CD4-positive, alpha-beta T cell treated with Interleukin-17A for 1 hour (primary cell): ENCODE data around the gene DPF1.

Experiments used
- DNase-seq: peaks from one replicate; pipeline ENCODE4 v3.0.0-alpha.2; 2020

The DPF1 gene

GRCh38 chr19:38196245-38196837, 27.7 kb downstream of the DPF1 start:
- no peak for DNase-seq

DNA sequence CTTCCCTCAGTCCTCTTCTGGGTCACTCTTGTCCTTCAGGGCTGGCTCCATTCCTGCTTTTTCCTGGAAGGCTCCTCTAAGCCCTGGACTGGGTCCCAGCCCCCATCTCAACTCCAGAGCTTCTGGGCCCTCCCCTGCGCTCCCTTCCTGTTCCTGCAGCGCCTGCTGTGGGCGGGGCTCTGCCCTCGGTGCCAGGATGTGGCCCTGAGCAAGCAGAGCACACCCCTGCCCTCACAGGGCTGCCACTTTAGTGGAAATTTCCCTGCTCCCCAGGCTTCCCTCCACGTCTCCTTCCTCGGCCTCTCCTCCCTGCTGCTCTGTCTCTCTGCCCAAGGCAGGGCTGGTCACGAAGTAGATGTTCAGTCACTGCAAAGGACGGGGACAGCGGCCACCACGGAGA, 28.8 kb downstream of the DPF1 start:
- no peak for DNase-seq

DNA sequence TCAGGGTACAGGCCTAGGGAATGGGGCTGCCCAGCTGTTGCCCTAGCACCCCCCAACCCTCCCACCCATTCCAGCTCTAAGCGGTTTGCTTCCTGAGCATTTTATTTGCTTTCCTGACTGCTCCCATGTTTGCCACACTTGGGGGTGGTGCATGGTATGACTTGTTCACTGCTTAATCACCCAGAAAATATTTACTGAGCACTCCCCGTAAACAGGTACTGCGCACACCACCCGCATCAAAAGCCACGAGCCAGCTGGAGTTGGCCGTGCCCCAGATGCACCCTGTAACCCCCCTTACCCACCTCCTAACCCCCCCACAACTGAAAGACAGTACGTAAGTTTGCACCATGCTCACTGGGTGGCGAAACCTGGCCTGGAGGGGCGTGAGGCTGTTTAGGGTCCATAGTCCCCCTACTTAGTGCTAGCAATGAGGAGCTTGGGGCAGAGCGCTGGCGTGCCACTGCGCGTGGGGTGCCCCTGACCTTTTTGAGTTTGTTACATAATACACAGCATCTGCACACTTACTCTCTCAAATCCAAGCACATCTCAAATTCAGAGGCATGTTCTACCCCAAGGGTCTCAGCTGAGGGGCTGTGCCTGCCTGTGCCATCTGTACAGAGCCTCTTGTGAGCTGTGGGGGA, 29.8 kb downstream of the DPF1 start:
- DNase-seq: no peak

GRCh38 chr19:38193445-38193844, 30.6 kb downstream of the DPF1 start:
- no peak for DNase-seq

GRCh38 chr19:38191747-38192146, 32.3 kb downstream of the DPF1 start:
- no peak for DNase-seq

- DNase-seq: no peak
These were observed 33.2 kb downstream of the DPF1 start for GRCh38 chr19:38190793-38191192.

GRCh38 chr19:38190061-38190460, 34.0 kb downstream of the DPF1 start:
- no peak for DNase-seq

DNA sequence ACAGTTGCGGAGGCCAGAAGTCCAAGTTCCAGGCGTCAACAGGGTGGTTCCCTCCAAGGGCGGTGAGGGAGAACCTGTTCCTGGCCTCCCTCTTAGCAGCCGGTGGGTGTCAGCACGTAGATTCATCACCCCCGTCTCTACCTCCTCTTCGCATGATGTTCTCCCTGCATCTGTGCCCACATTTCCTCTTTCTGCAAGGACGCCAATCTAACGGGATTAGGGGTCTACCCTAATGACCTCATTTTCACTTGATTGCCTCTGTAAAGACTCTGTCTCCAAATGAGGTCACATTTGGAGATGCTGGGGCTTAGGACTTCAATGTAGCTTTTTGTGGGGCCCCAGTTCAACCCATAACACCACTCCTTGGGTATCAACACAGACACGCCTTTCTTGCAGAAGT, 38.5 kb downstream of the DPF1 start:
- DNase-seq: no peak

DNA sequence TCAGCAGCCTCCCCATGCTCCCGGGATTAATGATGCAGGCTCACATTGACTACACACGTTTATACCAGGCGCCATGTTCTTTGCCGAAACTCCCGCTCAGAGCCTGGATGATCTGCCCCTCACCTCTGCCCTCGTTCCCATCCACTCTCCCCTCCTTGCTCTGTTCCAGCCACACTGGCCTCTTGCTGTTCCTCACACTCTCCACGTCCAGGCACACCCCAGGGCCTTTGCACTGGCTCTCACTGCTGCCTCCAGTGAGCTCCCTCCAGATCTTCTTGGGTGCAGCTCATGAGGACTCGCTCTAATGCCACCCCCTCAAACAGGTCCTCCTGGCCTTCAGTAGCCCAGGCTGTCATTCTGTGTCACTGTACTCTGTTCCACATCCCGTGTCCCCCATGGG, 39.2 kb downstream of the DPF1 start:
- DNase-seq: no peak

- DNase-seq: no peak
These were observed 40.6 kb downstream of the DPF1 start for GRCh38 chr19:38183251-38183897.

- no peak for DNase-seq
These were observed 41.3 kb downstream of the DPF1 start for GRCh38 chr19:38182536-38183210.

DNA sequence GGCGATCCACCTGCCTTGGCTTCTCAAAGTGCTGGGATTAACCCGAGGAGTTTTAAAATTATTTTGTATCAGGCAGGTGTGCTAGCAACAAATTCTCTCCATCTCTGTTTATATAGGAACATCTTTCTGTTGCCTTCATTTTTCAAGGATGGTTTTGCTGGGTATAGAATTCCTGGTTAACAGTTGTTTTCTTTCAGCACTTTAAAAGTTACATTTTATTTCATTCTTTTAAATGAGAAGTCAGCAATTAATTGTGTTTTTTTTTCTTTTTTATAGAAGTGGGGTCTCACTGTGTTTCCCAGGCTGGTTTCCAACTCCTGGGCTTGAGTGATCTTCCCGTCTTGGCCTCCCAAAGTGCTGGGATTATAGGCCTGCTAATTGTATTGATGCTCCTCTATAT, 44.0 kb downstream of the DPF1 start:
- no peak for DNase-seq

DNA sequence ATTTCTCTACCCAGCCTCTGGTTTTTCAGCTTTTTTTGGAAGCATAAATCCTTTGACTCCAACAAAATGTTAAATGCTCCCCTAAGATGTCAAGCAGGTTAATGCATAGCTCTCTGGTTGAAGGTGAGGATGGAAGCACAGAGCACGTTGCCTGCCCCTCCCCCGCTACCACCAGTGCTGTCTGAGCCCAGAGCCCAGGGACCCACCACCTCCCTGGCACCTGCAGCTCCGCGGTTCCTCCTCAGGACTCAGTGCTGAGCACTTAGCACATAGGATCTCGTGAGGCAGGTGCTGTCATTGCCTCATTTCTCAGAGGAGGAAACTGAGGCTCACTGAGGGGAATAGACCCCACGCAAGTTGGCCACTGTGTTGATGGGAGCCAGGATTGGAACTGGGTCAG, 48.6 kb downstream of the DPF1 start:
- no peak for DNase-seq

- DNase-seq: no peak
These were observed 50.6 kb downstream of the DPF1 start for GRCh38 chr19:38173291-38174041.

DNA sequence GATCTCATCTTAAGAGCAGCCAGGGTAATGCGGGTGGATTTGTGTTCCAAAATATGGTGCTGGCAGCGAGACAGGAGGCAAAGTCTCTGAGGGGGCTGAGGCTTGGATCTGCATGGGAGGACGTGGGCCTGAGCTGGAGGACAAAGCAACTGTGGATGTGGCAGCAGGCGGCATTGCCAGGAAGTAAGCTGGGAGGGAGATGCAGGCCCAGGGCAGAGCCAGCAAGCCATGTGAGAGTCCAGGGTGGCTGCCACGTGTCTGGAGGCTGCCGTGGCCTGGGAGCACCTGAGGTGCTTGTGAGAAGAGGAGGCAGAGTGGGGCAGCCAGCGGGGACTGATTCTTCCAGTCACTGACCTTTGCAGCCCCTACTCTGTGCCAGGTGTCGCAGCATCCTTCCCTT, 52.0 kb downstream of the DPF1 start:
- no peak for DNase-seq

GRCh38 chr19:38170334-38170733, 53.7 kb downstream of the DPF1 start:
- DNase-seq: no peak

- no peak for DNase-seq
These were observed 55.4 kb downstream of the DPF1 start for GRCh38 chr19:38168637-38169036.

DNA sequence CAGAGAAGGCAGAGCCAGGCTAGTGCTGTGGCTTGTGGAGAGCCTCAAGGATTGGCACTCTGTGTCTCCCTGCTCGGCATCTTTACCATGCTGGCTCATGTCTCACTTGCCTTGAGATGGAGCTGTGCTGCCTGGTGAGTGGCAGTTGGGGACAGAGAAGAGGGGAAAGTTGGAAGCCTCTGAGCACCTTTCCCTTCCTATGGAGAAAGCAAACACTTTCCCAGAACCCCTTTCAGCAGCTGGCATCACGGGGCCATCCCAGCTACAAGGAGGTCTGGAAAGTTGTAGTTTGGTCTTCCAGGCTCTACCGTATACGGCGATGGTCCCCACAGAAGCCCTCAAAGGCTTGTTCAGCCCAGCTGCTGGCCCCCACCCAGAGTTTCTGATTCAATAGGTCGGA, 58.7 kb downstream of the DPF1 start:
- DNase-seq: no peak

DNA sequence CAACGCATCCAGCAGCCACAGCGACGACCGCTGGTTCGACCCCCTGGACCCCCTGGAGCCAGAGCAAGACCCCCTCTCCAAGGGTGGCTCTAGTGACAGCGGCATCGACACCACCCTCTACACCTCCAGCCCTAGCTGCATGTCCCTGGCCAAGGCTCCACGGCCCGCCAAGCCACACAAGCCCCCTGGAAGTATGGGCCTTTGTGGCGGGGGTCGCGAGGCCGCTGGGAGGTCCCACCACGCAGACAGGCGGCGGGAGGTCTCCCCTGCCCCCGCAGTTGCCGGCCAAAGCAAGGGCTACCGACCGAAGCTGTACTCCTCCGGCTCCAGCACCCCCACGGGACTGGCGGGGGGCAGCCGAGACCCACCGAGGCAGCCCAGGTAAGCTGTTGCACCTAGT, 59.5 kb downstream of the DPF1 start:
- no peak for DNase-seq

- no peak for DNase-seq
These were observed 60.4 kb downstream of the DPF1 start for GRCh38 chr19:38163419-38164290.

DNA sequence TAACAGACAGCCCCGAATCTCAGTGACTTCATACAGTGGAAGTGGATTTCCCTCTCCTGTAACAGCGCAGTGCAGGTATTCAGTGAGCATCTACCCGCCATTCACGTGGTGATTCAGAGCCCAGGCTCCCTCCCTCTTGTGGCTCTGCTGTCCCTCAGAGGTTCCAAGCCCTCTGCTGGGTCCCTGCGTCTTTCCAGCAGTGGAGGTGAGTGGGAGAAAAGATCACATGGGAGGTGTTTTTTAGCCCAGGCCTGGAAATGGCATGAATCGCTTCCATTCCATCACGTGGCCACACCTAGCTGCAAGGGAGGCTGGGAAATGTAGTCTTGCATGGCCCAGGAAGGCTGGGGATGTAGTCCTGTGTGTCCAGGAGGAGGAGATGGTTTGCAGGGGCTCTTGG, 61.4 kb downstream of the DPF1 start:
- DNase-seq: no peak

- DNase-seq: no peak
These were observed 61.9 kb downstream of the DPF1 start for GRCh38 chr19:38162094-38162493.
